NCI-H1417 (cell line): ENCODE data around the gene NUDT15.
"Not testable (repeated sequence)": the region's sequence is repeated elsewhere in the genome, so short reads cannot be mapped to it uniquely, and the experiment has no call there.

Experiments used
- DNase-seq, 3 experiments: peaks; one replicate each; lab custom pipeline; 2025; lab: John Stamatoyannopoulos, UW

Gene NUDT15

DNA sequence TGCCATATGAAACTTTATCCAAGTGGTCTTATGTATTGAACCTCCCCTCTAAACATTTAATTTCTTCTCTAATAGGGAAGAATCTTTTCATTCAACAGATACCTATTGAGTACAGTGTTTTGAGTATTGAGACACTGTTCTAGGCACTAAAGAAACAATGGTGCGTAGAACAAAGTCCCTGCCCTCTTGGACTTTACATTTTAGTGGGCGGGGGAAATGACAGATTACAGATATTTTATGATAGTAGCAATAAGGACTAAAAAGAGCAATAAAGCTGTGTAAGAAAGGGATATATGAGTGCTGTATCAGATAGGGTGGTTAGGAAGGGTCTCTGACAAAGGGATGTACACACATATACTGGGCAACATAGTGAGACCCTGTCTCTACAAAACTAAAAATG is 5.4 kb downstream of the NUDT15 start:
- DNase-seq: no peak

DNA sequence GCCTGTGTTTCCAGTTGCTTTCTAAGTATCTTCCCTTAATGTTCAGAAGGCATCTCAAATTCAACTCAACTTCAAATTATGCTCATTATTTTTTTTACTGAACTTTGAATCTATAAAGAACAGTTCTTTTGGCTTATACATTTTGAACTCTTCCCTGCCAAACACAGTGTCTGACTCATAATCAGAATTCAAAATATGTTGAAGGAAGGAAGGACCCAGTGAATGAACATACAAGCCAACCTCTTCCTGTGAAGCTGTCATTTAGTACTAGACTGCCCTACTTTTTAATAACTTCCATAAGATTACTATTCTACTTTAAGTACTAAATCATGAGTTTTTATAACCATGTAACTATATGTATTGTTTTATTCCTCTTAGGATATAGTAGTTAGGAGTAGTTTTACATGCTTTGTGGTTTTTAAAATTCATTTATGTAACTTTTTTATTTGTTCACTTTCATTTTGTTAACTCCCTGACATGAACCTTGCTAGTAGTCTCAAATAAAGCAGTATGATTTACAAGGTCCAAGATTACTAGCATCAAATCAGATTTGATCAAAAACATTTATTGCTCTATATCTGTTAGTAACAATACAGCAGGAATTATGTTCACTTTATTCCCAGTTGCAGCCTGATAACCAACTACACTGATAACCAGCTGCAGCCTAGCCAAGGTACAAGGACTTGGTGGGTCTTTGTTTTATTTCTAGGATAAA is 6.4 kb downstream of the NUDT15 start:
- DNase-seq: no peak

DNA sequence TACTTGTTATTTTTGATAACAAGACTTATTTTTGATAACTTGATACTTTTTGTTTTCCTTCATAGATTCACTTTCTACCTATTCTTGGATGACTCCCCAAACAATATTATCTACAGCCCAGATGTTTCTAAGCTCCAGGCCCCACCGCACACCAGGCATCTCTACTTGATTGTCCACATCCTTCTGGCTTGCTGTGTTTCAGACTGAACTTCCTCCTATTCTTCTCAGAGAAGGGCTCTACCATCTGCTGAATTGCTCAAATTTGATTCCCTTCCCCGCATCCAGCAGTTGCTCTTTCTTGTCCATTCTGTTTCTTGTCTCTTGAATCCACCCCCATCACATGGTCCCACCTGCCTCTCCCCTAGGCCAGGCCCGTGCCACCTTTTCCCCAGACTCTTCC is 13.0 kb downstream of the NUDT15 start:
- DNase-seq: no peak

DNA sequence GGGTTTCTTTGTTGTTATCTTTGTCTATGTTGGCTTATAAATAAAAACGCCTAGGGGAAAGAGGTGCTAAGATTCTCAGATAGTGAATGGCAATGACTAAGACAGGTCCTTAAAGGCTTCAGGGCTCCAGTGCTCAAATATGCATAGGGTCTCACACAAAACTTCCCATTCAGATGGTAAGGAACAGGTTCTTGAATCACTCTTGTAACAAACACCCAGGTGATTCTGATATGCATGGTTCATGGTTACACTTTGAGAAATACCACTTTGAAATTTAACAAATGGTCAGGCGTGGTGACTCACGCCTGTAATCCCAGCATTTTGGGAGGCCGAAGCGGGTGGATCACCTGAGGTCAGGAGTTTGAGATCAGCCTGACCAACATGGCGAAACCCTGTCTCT is 17.1 kb downstream of the NUDT15 start:
- DNase-seq: no peak

DNA sequence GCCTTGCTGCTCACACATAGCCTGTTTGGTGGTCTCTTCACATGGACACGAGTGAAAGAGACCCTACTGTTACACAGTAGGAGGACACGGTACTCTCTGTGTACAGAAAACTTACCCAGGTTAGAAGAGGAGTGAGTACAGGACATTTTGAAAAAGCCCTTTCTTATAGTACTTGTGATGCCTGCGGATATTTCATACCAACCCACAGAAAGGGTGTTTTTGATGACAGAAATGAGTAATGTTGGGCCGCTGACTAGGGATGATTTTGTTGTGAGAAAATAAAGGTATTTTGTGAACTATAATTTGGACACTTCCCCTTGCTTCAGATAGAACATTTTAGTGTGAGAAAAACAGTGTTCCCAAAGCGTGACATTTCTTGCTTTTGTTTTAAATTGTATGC is 18.2 kb downstream of the NUDT15 start:
- DNase-seq: no peak

DNA sequence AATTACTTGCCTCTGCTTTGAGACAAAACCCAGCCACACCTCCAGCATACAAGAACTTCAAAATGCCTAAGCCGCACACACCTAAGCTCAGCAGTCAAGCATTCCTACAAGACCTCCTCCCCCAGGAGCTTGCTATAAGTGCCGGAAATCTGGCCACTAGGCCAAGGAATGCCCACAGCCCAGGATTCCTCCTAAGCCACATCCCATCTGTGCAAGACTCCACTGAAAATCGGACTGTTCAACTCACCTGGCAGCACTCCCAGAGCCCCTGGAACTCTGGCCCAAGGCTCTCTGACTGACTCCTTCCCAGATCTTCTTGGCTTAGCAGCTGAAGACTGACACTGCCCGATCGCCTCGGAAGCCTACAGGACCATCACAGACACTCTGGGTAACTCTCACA is 21.0 kb downstream of the NUDT15 start:
- DNase-seq: not testable (repeated sequence)

DNA sequence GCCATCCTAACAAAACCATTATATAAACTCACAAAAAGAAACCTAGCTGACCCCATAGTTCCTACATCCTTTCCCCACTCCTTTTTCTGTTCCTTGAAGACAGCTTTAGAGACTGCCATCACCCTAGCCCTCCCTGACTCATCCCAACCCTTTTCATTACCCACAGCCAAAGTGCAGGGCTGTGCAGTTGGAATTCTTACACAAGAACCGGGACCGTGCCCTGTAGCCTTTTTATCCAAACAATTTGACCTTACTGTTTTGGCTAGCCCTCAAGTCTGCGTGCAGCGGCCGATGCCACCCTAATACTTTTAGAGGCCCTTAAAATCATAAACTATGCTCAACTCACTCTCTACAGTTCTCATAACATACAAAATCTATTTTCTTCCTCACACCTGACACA is 22.4 kb downstream of the NUDT15 start:
- not testable (repeated sequence) for DNase-seq

DNA sequence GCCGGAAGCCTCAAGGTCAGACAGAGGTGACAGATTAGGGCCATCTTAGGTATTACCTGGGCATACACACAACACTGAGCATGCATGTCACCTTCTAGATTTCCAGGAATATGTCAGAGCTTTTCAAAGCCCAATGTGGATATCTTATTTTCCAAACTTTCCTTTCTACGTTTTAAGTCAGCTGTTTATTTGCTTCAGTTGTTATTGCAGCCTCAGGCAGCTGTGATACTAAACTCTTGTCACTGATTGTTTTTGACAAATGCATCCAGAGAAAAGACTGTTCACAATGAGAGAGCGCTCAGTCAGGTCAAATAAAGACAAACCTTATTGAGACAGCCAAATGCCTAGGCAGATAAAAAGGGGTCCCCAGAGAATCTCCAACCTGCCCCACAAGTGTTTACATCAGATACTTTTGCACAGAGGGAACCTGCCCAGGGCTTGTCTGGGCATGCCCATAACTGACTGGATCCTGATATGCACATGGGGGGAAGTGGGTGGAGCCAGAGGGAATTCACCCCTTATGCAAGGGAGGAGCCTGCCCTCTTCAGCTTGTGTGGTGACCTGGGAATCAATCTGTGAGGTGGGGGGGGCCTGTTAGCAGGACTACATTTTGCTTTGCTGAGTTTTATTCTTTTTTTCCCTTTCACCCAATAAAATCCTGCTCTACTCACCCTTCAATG is 28.9 kb downstream of the NUDT15 start:
- DNase-seq: peak in 1 of 3 experiments; percentile 5

DNA sequence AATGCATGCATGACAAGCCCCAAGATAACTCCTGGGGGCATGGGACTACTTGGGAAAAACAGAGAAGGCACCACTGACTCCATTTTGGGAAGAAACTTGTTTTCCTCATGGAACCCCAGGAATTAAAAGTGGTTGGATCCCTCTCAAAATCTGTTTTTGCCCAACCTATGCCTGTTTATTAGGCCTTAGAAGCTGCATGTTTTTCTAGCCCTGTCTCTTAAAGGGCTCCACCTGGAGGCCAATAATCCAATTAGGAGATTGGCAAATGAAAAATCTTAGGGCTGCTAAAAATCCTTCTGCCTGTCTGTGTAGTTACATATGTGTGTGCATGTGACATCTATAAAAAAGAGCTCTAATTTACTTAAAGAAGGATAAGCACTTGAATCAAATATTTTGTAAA is 30.5 kb downstream of the NUDT15 start:
- DNase-seq: no peak

DNA sequence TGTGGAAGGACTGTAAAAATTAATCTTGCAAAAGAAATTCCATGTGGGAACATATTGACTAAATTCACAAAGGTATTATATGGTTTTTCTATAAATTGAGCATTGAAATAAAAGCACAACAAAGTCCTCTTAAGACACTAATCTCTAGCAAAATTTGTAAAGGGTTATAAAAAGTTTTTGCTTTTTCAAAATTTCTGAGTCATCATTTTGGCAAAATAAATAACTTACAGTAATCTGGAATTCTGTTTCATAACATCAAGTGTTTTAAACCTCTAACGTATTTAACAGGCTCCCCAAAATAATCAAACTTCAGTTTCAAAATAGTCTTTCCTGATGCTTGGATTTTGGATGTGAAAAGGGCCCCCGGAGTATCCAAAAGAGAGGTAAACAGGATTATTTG is 31.4 kb downstream of the NUDT15 start:
- no peak for DNase-seq

DNA sequence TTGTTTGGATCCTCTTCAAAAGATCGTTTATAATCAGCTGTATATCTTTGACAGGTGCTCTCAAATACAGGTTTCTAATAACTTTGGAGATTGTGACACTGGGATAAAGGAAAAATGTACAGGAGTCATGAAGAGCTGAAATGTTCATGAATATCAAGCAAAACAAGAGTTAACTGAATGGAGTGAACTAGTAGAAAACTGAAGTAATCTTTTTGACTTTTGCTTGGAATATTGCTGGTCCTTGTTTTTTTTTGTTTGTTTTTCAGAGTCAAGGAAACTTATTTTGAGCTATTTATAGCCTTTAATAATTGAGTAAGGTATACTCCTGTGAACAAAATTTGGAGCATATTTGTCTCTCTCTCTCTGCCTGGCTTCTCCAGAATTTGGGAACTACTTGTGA is 32.0 kb downstream of the NUDT15 start:
- DNase-seq: no peak

DNA sequence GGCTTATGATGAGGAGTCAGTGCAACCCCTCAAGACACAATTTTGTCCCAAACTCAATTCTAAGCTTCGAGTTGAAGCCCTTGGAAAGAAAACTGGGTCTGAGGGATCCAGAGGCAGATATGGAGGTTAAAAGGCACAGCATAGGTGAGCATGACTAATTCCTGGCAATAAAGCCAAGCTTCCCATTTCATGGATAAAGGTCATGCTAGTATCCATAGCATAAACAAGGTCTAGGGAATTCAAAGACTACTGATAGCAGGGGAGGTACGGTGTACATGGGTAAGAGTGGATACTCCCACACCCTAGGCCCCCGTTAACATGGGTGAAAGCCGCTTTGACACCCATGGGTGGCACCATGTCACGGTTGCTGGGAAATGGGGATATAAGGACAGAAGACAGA is 33.4 kb downstream of the NUDT15 start:
- DNase-seq: no peak

DNA sequence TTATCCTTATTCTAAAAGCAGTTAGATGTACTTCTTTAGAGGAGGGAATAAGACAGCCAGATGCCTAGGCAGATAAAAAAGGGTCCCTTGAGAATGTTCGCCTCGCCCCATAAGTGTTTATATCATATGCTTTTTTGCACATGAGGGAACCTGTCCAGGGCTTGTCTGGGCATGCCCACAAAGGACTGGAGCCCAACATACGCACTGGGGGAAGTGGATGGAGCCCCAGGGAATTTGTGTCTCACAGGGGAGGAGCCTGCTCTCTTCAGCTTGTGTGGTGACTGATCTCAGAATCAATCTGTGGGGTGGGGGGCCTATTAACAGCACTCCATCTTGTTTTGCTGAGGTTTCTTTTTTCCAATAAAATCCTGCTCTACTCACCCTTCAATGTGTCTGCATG is 34.8 kb downstream of the NUDT15 start:
- no peak for DNase-seq

DNA sequence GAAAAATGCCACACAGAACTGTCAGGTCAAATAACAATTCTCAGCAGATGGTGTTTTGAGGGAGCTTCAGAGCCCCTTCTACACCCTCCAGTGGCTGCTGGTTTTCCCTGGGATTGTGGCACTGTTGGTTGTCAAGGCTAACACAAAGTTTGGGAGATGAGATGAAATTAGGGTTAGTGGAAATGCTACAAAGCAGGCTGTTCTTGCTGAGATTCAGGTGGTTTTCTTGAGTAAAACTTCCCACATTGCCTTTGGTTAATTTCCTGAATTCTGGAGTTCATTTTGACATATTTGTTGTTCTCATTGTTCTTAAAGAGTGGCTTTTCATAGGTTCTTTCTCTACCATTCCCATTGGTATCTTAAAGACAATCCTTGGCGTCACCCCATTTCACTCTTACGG is 35.3 kb downstream of the NUDT15 start:
- no peak for DNase-seq

DNA sequence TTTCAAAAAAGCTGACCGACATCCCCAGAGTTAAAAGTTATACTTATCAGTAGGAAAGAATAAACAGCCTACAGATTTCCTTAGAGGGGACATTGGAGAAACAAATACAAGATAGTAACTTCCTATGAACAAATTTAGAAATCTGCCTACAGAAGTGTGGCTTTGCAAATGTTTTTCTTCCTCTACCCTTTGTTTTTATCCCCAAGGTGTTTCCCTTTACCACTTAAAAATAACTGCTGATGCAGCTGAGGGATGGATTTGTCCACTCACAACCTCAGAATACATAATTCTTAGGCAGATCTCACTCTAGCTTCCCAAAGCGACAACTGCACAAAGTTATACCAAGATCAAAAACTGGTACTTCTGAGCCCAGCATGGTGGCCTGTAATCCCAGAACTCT is 36.5 kb downstream of the NUDT15 start:
- DNase-seq: no peak

DNA sequence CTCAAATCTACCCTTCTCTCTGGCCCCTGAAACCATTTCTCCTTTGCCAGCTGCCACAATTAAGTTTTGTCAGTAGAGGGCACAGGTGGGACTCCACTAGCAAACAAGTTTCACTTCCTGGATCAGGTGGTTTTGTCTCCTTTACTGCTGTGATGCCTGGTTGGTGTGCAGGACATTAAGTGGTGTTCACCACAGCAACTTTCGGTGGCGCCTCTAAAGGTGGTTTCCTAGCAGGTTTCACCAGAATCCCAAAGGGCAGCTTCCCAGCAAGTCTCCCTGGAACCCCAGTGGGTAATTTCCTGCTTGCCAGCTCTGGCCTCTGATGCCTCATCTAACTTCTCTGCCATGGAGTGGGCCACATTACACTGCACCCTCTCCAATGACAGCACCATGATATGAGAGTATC is 40.7 kb downstream of the NUDT15 start:
- DNase-seq: peak in 1 of 3 experiments; percentile 16

DNA sequence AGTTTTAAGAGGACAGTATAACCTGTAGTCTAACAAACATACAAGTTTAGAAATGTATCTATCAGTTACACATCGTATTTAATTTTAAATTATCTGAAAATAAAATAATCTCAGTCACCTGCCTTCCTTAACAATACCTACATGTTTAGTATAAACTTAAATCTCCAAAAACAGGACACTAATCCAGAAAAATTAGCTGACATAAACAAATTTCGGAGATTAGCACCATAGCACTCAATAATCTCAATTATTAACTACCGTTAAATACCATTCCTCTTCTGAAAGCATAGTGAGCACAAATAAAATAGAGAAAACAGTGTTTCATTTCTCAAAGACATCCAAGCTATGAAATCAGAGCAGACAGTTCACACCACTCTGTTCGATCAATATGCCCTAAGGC is 44.2 kb downstream of the NUDT15 start:
- DNase-seq: no peak

DNA sequence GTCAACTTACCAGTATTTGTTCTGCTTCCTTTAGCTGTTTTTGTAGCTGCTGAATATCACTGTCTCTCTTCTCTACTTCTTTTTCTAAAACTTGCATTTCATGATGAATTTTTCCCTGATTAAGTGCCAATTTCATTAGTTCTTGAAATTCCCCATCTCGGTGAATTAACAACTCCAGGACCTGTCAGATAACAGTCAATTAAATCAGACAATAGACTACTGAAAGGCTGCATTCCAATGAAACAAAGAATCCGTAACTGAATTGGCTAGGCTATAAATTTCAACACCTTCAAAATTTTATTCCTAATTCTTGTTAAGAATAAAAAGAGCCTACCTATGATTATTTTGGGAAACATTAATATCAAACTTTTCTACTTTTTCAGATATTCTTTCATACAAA is 48.7 kb downstream of the NUDT15 start:
- no peak for DNase-seq

DNA sequence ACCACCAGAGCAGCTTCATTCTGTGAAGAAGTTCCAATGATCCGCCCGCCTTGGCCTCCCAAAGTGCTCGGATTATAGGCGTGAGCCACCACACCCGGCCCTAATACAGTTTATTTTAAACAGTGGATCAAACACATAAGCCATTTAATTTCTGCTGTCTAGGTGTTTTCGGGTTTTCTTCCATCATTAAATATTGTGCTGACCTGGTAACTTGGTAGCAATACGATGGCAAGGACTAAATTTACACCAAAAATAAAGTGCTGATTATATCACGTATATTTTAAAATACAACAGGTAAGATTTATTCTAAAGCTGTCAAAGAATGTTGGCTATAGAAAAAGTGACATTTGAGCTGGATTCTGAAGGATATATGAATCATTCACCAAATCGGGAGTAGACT is 56.1 kb downstream of the NUDT15 start:
- DNase-seq: no peak

DNA sequence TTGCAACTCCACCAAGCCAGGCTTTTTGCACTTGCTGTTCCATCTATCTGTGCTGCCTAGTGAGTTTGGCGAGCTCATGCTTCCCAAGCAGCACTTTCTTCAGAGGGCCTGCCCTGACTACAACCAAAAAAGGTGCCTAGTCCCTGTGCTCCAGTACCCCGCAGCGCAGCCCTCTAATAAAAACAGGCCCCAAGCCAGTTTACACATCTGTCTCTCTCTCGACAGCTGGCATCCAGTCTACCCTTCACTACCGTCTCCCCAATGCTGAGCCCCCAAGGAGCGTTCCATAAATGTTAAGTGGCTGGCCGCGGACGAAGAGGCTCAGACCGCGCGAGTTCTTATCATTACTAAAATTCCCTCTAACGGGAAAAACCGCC is 56.9 kb downstream of the NUDT15 start:
- peak in 1 of 3 experiments; percentile 47 for DNase-seq

DNA sequence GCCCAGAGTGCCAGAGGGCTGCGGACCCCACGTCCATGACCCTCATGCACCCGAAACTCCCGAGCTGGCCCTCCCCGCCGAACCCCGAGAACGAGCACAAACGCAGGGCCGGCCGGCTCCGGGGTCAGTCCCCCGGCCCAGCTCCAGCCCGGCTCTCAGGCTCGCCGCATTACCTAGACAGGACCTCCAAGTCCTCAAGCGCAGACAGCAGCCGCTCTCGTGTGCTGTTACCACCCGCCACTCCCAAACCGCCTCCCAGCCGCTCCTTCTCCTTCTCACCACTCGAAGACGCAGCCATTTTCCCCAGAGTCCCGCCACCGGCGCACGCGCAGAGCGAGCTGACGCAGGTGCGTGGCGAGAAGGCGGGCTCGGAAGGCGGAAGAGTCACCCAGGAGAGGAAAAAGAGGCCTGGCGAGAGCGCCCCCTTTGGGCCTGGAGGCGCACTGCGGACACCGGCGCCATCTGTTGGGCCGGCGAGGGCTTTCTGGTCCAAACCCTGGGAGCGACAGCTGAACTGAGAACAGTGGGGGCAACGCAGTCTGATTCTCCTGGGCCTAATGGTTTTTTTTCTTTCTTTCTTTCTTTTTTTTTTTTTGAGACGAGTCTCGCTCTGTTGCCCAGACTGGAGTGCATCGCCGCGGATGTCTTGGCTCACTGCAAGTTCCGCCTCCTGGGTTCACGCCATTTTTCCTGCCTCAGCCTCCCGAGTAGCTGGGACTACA is 57.4 kb downstream of the NUDT15 start, which contains the start of gene MED4:
Gene MED4, minus strand, starts transcription at position 324 of the 722 bp plus-strand sequence. Its CDS starts 26 bp downstream, at position 298.
- peak; percentile 87 to 95 (median 94) for DNase-seq

DNA sequence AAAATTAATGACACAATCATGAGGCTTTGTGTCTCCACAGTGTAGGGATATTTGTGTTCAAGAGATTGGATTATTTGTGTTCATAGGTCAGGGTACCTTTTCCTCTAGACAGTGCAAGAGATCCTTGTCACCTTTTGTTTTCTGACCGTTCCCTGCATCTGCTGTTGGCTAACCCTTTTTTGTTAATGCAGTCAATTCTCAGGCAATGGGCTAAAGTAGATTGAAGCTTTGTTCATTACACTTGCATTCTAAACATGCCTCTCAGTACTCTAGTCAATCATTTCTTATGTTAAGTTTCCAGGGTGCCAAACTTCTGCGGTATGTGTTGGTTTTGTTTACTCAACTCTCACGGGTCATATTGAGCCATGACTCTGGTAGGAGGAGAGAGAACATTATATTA is 59.1 kb downstream of the NUDT15 start:
- DNase-seq: no peak
